Stimulated activated naive CD8-positive, alpha-beta T cell treated with anti-CD3 and anti-CD28 coated beads, Interleukin-15, amount 100 ng/mL, for 72 hours (primary cell): Measurements from ENCODE around the gene PPDPF.
A peak's percentile ranks its signal among the peaks of the same experiment; 100 is the strongest.
"Not testable (repeated sequence)": the region's sequence is repeated elsewhere in the genome, so short reads cannot be mapped to it uniquely, and the experiment has no call there.

Source experiments
- ATAC-seq: fragments of 150-1000 bp; cut with Tn5 transposase; 2 replicates; pipeline ENCODE4 v1.10.0; 2021; ENCODE audit warnings: mild to moderate bottlenecking, moderate library complexity
- DNase-seq, 2 donors: peaks; one replicate each; pipeline ENCODE4 v3.0.0; 2021 to 2022
- H3K27ac Mint-ChIP-seq, 2 donors: one replicate each; pipeline ENCODE4 v1.8.0; 2022; ENCODE audit warnings: mild to moderate bottlenecking in 2 of 2, mixed read lengths in 2 of 2, moderate library complexity in 2 of 2
- H3K27me3 Mint-ChIP-seq: one replicate; pipeline ENCODE4 v1.8.0; 2022; ENCODE audit warnings: mixed read lengths
- H3K4me1 Mint-ChIP-seq: one replicate; pipeline ENCODE4 v1.8.0; 2022; ENCODE audit warnings: mild to moderate bottlenecking, mixed read lengths
- H3K4me3 Mint-ChIP-seq, 2 donors: one replicate each; pipeline ENCODE4 v1.8.0; 2022; ENCODE audit warnings: mild to moderate bottlenecking in 2 of 2, mixed read lengths in 2 of 2, moderate library complexity in 1 of 2
- H3K9me3 Mint-ChIP-seq, 2 donors: one replicate each; pipeline ENCODE4 v1.8.0; 2022; ENCODE audit warnings: mixed read lengths in 2 of 2

PPDPF gene

GRCh38 chr20:63563225-63563935, 42.8 kb downstream of the PPDPF start:
- no peaks in the 10 kb centered on the region for H3K27me3 Mint-ChIP-seq

GRCh38 chr20:63564036-63564810, 43.7 kb downstream of the PPDPF start:
- peaks cover 4% of the 10 kb centered on the region for H3K27me3 Mint-ChIP-seq
- H3K4me1 Mint-ChIP-seq, result peaks cover 30% of the 10 kb centered on the region
- ATAC-seq (no peak), DNase-seq (no peak)
- no peaks in the 10 kb centered on the region for H3K9me3 Mint-ChIP-seq
- H3K4me3 Mint-ChIP-seq, result no peak overlapping the region
- H3K27ac Mint-ChIP-seq, result no peak overlapping the region

More at GRCh38 chr20:63563225-63563935, 42.8 kb downstream of the PPDPF start:
- Mint-ChIP-seq H3K27ac (no peak overlapping the region), H3K4me1 (peaks cover 22% of the 10 kb centered on the region), H3K9me3 (no peaks in the 10 kb centered on the region), H3K4me3 (no peak overlapping the region)
- ATAC-seq (no peak), DNase-seq (no peak)

DNA sequence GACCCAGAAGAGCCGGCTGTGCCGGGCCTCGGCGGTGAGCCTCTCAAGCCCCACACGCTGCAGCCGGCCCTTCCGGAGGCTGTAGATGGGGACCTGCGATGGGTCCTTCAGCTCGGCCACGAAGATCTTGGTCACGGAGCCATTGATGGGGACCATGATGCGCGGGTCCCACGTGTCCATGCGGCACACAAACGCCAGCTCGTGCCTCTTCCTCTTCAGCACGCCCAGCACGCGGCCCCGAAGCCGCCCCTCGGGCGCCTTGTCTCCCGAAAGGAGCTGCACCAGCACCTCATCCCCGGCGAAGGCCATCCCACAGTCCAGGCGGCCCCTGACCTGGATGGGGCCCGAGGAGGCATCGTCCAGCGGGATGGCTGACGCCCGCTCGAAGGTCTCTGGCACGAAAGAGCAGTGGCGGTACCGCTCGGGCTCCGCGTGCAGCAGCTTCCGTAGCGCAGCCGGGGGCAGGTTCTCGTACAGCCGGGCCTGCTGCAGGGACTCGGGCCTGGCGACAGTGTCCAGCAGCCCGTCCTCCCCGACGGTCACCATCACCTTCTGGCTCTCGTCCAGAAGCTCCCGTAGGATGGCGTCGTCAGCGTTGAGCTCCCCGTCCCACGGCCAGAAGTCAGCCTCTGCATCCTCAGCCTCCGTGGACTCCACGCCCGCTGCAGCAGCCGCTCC, 44.6 kb downstream of the PPDPF start:
- Mint-ChIP-seq H3K4me3 (no peak overlapping the region), H3K27me3 (peaks cover 14% of the 10 kb centered on the region), H3K9me3 (no peaks in the 10 kb centered on the region), H3K4me1 (peaks cover 39% of the 10 kb centered on the region), H3K27ac (no peak overlapping the region)
- ATAC-seq (no peak), DNase-seq (no peak)

- Mint-ChIP-seq H3K4me3 (no peak overlapping the region), H3K4me1 (peaks cover 36% of the 10 kb centered on the region), H3K9me3 (no peaks in the 10 kb centered on the region), H3K27me3 (peaks cover 14% of the 10 kb centered on the region), H3K27ac (peak overlapping the region in 1 of 2 donors; percentile 63)
- no peak for DNase-seq
- no peak for ATAC-seq
Measured at GRCh38 chr20:63565699-63566335, 45.3 kb downstream of the PPDPF start.

DNA sequence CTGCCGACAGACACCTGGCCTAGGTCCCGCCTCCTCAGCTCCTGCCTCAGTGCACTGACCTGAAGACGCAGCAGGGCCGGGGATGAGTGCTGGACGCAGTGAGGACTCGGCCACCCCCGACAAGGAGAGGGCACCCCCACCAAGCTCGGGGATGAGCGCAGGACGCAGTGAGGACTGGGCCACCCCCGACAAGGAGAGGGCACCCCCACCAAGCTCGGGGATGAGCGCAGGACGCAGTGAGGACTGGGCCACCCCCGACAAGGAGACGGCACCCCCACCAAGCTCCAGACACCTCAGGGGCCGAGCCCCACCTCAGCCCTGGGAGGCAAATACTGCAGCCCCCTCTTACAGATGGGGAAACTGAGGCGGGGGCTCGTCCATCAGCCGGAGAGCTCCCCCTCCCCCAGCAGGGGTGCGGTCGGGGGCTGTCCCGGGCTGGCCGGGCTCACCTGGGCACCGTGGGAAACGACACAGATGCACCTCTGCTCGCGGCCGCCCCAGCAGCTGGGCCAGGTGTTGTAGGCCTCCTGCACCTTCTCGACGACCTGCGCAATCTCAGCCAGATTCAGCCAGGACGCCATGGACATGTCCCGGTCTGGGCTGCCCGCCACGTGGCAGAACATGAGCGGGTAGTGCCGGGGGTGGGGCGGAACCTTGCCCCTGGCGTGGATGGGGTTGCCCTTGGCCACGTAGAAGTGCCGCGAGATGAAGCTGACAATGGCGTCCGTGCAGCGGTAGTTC, 46.0 kb downstream of the PPDPF start:
- peaks cover 36% of the 10 kb centered on the region for H3K4me1 Mint-ChIP-seq
- H3K4me3 Mint-ChIP-seq, result peak overlapping the region in 1 of 2 donors; percentile 88
- H3K9me3 Mint-ChIP-seq, result no peaks in the 10 kb centered on the region
- ATAC-seq (no peak), DNase-seq (no peak)
- H3K27ac Mint-ChIP-seq, result no peak overlapping the region
- peaks cover 14% of the 10 kb centered on the region for H3K27me3 Mint-ChIP-seq

GRCh38 chr20:63567136-63567385, 46.5 kb downstream of the PPDPF start:
- Mint-ChIP-seq H3K9me3 (no peaks in the 10 kb centered on the region), H3K4me1 (peaks cover 36% of the 10 kb centered on the region), H3K27ac (peak overlapping the region in 1 of 2 donors; percentile 59), H3K4me3 (peak overlapping the region; percentile 12 to 88), H3K27me3 (peaks cover 14% of the 10 kb centered on the region)
- DNase-seq, result no peak
- ATAC-seq, result peak; percentile 0

DNA sequence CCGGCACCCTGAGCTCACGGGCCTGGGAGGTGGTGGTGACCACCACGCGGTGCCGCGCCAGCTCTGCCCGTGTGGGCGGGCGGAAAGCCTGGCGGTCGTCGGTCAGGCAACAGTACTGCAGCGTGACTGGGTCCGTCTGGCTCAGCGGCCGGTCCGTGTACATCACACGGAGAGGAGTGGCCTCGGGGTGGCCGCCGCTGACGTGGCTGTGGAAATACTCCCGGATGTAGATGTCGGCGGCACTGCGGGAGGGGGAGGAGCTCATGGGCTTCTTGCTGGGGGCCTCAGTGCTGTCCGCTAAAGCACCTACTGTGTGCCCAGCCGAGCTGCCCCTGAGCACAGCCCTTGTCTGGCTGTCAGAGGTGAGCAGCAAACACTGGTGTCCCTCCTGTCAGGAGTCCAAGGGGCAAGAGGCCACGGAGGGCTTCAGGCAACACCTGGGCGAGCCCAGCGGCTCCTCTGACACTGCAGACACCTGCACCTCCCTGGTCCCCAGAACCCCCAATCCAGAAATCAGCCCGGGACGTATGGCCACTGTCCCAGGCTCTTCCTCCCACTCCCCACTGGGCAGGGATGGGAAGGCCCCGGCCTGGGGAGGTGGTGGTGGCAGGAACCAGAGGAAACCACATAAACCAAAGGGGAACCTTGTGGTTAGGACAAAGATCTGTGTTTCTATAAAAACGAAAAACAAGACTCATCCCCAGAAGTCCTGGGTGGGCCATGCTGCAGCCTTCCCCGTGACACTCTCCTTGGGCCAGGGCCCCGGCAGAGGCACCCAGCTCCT, 47.0 kb downstream of the PPDPF start:
- Mint-ChIP-seq H3K4me1 (peaks cover 36% of the 10 kb centered on the region), H3K27ac (peak overlapping the region in 1 of 2 donors; percentile 34)

DNA sequence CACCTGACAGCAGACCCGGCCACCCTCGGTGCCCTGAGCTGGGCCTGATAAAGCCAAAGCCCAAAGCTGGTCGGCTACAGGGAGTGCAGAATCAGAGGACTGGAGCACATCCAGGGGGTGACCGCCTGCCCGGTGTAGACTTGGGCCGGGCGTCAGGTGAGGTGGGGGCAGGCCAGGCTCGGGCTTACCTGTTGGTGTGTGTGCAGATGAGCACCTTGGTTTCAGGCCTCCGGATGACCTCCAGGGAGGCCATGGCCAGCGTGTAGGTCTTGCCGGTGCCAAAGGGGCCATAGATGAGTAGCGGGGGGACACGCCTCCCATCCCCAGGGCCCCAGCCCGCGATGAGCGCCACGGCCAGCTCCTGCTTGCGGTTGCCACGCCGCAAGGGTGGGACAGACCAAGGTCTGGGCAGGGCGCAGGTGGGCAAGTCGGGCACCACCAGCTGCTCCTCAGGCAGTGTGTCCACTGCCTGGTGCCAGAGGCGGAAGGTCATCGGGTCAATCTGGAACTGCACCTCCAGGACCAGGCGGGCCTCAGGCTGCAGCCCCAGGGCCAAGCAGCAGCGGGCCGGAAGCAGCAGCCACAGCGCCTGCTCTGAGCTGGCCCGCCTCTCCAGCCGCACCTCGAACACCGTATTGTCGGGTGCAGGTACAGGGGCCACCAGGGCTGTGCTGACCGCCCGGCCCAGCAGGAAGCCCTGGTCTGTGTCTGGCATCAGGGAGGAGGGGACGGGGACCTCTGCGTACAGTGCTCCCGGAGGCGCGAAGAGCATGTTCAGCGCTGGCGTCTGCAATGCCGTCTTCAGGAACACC, 47.8 kb downstream of the PPDPF start:
- ATAC-seq, result peak; percentile 5
- no peaks in the 10 kb centered on the region for H3K9me3 Mint-ChIP-seq
- no peak for DNase-seq
- H3K4me1 Mint-ChIP-seq, result peaks cover 37% of the 10 kb centered on the region
- H3K4me3 Mint-ChIP-seq, result peak overlapping the region; percentile 72 to 88
- H3K27ac Mint-ChIP-seq, result no peak overlapping the region
- H3K27me3 Mint-ChIP-seq, result peaks cover 14% of the 10 kb centered on the region

More for the DNA sequence above, 47.0 kb downstream of the PPDPF start:
- Mint-ChIP-seq H3K27me3 (peaks cover 14% of the 10 kb centered on the region), H3K4me3 (peak overlapping the region; percentile 72 to 88), H3K9me3 (no peaks in the 10 kb centered on the region)
- peak; percentile 66 to 70 for DNase-seq
- ATAC-seq, result peak; percentile 86

GRCh38 chr20:63568986-63569949, 48.7 kb downstream of the PPDPF start:
- no peak for ATAC-seq

GRCh38 chr20:63570281-63571086, 49.9 kb downstream of the PPDPF start:
- Mint-ChIP-seq H3K27ac (no peak overlapping the region), H3K4me3 (no peak overlapping the region)
- DNase-seq, result no peak

More at GRCh38 chr20:63568986-63569949, 48.7 kb downstream of the PPDPF start:
- DNase-seq, result no peak
- peak overlapping the region in 1 of 2 donors; percentile 59 for H3K27ac Mint-ChIP-seq
- peaks cover 14% of the 10 kb centered on the region for H3K27me3 Mint-ChIP-seq
- H3K4me3 Mint-ChIP-seq, result peak overlapping the region; percentile 44 to 66
- H3K9me3 Mint-ChIP-seq, result no peaks in the 10 kb centered on the region
- H3K4me1 Mint-ChIP-seq, result peaks cover 41% of the 10 kb centered on the region

DNA sequence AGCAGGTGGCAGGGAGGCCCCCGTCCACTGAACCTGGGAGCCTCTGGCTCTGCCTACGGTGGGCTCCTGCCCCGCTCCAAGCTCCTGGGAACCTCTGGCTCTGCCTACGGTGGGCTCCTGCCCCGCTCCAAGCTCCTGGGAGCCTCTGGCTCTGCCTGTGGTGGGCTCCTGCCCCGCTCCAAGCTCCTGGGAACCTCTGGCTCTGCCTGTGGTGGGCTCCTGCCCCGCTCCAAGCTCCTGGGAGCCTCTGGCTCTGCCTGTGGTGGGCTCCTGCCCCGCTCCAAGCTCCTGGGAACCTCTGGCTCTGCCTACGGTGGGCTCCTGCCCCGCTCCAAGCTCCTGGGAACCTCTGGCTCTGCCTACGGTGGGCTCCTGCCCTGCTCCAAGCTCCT, 50.5 kb downstream of the PPDPF start:
- H3K9me3 Mint-ChIP-seq, DNase-seq, H3K4me3 Mint-ChIP-seq, H3K27ac Mint-ChIP-seq, ATAC-seq: not testable (repeated sequence)
- H3K27me3 Mint-ChIP-seq, result peaks cover 22% of the 10 kb centered on the region
- H3K4me1 Mint-ChIP-seq, result peaks cover 41% of the 10 kb centered on the region

More at GRCh38 chr20:63570281-63571086, 49.9 kb downstream of the PPDPF start:
- peaks cover 16% of the 10 kb centered on the region for H3K27me3 Mint-ChIP-seq
- peaks cover 41% of the 10 kb centered on the region for H3K4me1 Mint-ChIP-seq
- ATAC-seq, result no peak
- H3K9me3 Mint-ChIP-seq, result no peaks in the 10 kb centered on the region
